Neural progenitor cell (in vitro differentiated cells): ENCODE results near the gene SDK1. TPM values are rescaled to one million over a fixed set of nuclear protein-coding genes. Genes with fewer than 3 reads are reported as not detected.

Experiments used
- DNase-seq: peaks from one replicate; pipeline ENCODE4 v3.0.0-alpha.2; 2016; ENCODE audit warnings: low spot score
- H2AFZ ChIP-seq: fragments of 200-600 bp; sonication (generic); replicated peaks from 2 replicates; pipeline ENCODE4 v1.6.1; 2016; ENCODE audit warnings: antibody characterized with exemption
- H3F3A ChIP-seq: fragments of 200-600 bp; sonication (generic); 2 replicates; pipeline ENCODE4 v1.6.1; 2016; ENCODE audit warnings: antibody characterized with exemption, low read depth
- H3K27ac ChIP-seq: fragments of 200-600 bp; sonication (generic); 2 replicates; pipeline ENCODE4 v1.5.1; 2016; ENCODE audit warnings: mild to moderate bottlenecking
- H3K27me3 ChIP-seq: fragments of 200-600 bp; sonication (generic); 2 replicates; pipeline ENCODE4 v1.6.1; 2016; ENCODE audit warnings: mild to moderate bottlenecking, moderate library complexity
- H3K36me3 ChIP-seq: fragments of 200-600 bp; sonication (generic); 2 replicates; pipeline ENCODE4 v1.5.1; 2016
- H3K4me1 ChIP-seq: fragments of 200-600 bp; sonication (generic); 2 replicates; pipeline ENCODE4 v1.6.1; 2016; ENCODE audit warnings: mixed run types
- H3K4me2 ChIP-seq: fragments of 200-600 bp; sonication (generic); 2 replicates; pipeline ENCODE4 v1.6.1; 2016
- H3K4me3 ChIP-seq: fragments of 200-600 bp; sonication (generic); 2 replicates; pipeline ENCODE4 v1.5.1; 2016
- H3K79me2 ChIP-seq: fragments of 200-600 bp; sonication (generic); 2 replicates; pipeline ENCODE4 v1.6.1; 2016; ENCODE audit warnings: low read depth
- H3K9ac ChIP-seq: fragments of 200-600 bp; sonication (generic); 2 replicates; pipeline ENCODE4 v1.6.1; 2016
- H3K9me3 ChIP-seq: fragments of 200-600 bp; sonication (generic); 2 replicates; pipeline ENCODE4 v1.5.1; 2016; ENCODE audit warnings: low read depth
- H4K20me1 ChIP-seq: fragments of 200-600 bp; sonication (generic); 2 replicates; pipeline ENCODE4 v1.6.1; 2016; ENCODE audit warnings: low read depth
- H3K27ac Mint-ChIP-seq: 3 replicates; pipeline ENCODE4 v1.8.0; 2021; ENCODE audit warnings: mixed read lengths
- H3K27me3 Mint-ChIP-seq: 2 replicates; pipeline ENCODE4 v1.8.0; 2022; ENCODE audit warnings: low read depth, mild to moderate bottlenecking, inconsistent platforms, moderate library complexity, mixed read lengths; ENCODE audit not compliant: insufficient read depth
- H3K36me3 Mint-ChIP-seq: 3 replicates; pipeline ENCODE4 v1.8.0; 2021; ENCODE audit warnings: mixed read lengths
- H3K4me1 Mint-ChIP-seq: 3 replicates; pipeline ENCODE4 v1.8.0; 2021; ENCODE audit warnings: mixed read lengths
- H3K4me3 Mint-ChIP-seq: 3 replicates; pipeline ENCODE4 v1.8.0; 2021; ENCODE audit warnings: mild to moderate bottlenecking, moderate library complexity, mixed read lengths
- H3K9me3 Mint-ChIP-seq: 3 replicates; pipeline ENCODE4 v1.8.0; 2020; ENCODE audit warnings: mixed read lengths
- CTCF ChIP-seq: fragments of 200-600 bp; sonication (generic); IDR thresholded peaks from 2 replicates; pipeline ENCODE4 v1.5.1; 2017; ENCODE audit warnings: antibody characterized with exemption, mild to moderate bottlenecking
- EZH2 ChIP-seq: fragments of 200-600 bp; sonication (generic); IDR thresholded peaks from 2 replicates; pipeline ENCODE4 v1.6.1; 2017; ENCODE audit warnings: antibody characterized with exemption, mild to moderate bottlenecking, moderate library complexity
- EZH2phosphoT487 ChIP-seq: fragments of 200-600 bp; sonication (generic); IDR thresholded peaks from 2 replicates; pipeline ENCODE4 v1.6.1; 2017; ENCODE audit warnings: antibody characterized with exemption
- total RNA-seq: library from RNA; depleted of rRNA; stranded (reverse); fragments of >200 nt; gene quantifications from 2 replicates; pipeline ENCODE4 v1.2.3, GENCODE V29; 2015; ENCODE audit warnings: low replicate concordance

SDK1 gene
- total RNA-seq, 1 donor from 2014 or later = 4.9 TPM

- no peak for TF ChIP-seq EZH2
- TF ChIP-seq EZH2phosphoT487 = no peak
- no peak for TF ChIP-seq CTCF
- H3K4me3 Mint-ChIP-seq = no peak overlapping the region
- H3K9me3 ChIP-seq = peaks cover 3% of the 10 kb centered on the region
- H4K20me1 ChIP-seq = no peaks in the 10 kb centered on the region
- no peaks in the 10 kb centered on the region for H3K79me2 ChIP-seq
- H3K4me3 ChIP-seq = no peak overlapping the region
- H3K9me3 Mint-ChIP-seq = peaks cover 17% of the 10 kb centered on the region
- peaks cover 20% of the 10 kb centered on the region for H3K4me1 Mint-ChIP-seq
- no peak overlapping the region for H3K27ac ChIP-seq
- no peak overlapping the region for H3K9ac ChIP-seq
- H3K27me3 Mint-ChIP-seq = no peaks in the 10 kb centered on the region
- peaks cover 11% of the 10 kb centered on the region for H3K4me1 ChIP-seq
- no peaks in the 10 kb centered on the region for H3K27me3 ChIP-seq
- DNase-seq = no peak
- H3F3A ChIP-seq = no peaks in the 10 kb centered on the region
- H3K4me2 ChIP-seq = no peak overlapping the region
- no peaks in the 10 kb centered on the region for H3K36me3 ChIP-seq
- no peak overlapping the region for H2AFZ ChIP-seq
- H3K27ac Mint-ChIP-seq = no peak overlapping the region
- peaks cover 3% of the 10 kb centered on the region for H3K36me3 Mint-ChIP-seq
These were observed 387.0 kb downstream of the SDK1 start for GRCh38 chr7:3688071-3688470.

- no peak for TF ChIP-seq CTCF
- no peak for TF ChIP-seq EZH2phosphoT487
- no peaks in the 10 kb centered on the region for H3K79me2 ChIP-seq
- DNase-seq = no peak
- Mint-ChIP-seq H3K36me3 (peaks cover 3% of the 10 kb centered on the region), H3K9me3 (peaks cover 17% of the 10 kb centered on the region), H3K27me3 (no peaks in the 10 kb centered on the region), H3K27ac (no peak overlapping the region), H3K4me1 (peaks cover 22% of the 10 kb centered on the region), H3K4me3 (no peak overlapping the region)
- no peak overlapping the region for H3K27ac ChIP-seq
- H2AFZ ChIP-seq = no peak overlapping the region
- H3K4me3 ChIP-seq = no peak overlapping the region
- no peaks in the 10 kb centered on the region for H3F3A ChIP-seq
- no peak overlapping the region for H3K9ac ChIP-seq
- H4K20me1 ChIP-seq = no peaks in the 10 kb centered on the region
- no peaks in the 10 kb centered on the region for H3K27me3 ChIP-seq
- peaks cover 11% of the 10 kb centered on the region for H3K4me1 ChIP-seq
- H3K36me3 ChIP-seq = no peaks in the 10 kb centered on the region
- peaks cover 3% of the 10 kb centered on the region for H3K9me3 ChIP-seq
- H3K4me2 ChIP-seq = no peak overlapping the region
These were observed 387.8 kb downstream of the SDK1 start for GRCh38 chr7:3688842-3689241.

GRCh38 chr7:3691478-3692158, 390.6 kb downstream of the SDK1 start:
- Mint-ChIP-seq H3K4me3 (no peak overlapping the region), H3K9me3 (peaks cover 15% of the 10 kb centered on the region), H3K4me1 (peaks cover 23% of the 10 kb centered on the region), H3K27me3 (no peaks in the 10 kb centered on the region), H3K27ac (no peak overlapping the region), H3K36me3 (peaks cover 3% of the 10 kb centered on the region)
- Histone ChIP-seq H3K27me3 (no peaks in the 10 kb centered on the region), H2AFZ (no peak overlapping the region), H3K9me3 (peaks cover 3% of the 10 kb centered on the region), H3K4me3 (no peak overlapping the region), H3K9ac (no peak overlapping the region), H4K20me1 (no peaks in the 10 kb centered on the region), H3K27ac (no peak overlapping the region), H3K36me3 (no peaks in the 10 kb centered on the region), H3K79me2 (no peaks in the 10 kb centered on the region), H3F3A (no peaks in the 10 kb centered on the region), H3K4me1 (peaks cover 11% of the 10 kb centered on the region), H3K4me2 (peak overlapping the region; percentile 3)
- TF ChIP-seq EZH2 (no peak), CTCF (no peak), EZH2phosphoT487 (no peak)
- DNase-seq = peak; percentile 39
